IPS-NIHi7 (cell line): Measurements from ENCODE around the gene PTGR1.
"Not testable (repeated sequence)": the region's sequence is repeated elsewhere in the genome, so short reads cannot be mapped to it uniquely, and the experiment has no call there.

ENCODE experiments used
- DNase-seq: peaks from one replicate; pipeline ENCODE4 v3.0.0; 2012; ENCODE audit warnings: mixed read lengths; ENCODE audit errors: extremely low spot score

Gene PTGR1

GRCh38 chr9:111613436-111614040 is 14.1 kb upstream of the PTGR1 start:
- DNase-seq, result no peak

GRCh38 chr9:111610845-111611244 is 11.4 kb upstream of the PTGR1 start:
- no peak for DNase-seq

- no peak for DNase-seq
These were observed 10.7 kb upstream of the PTGR1 start for GRCh38 chr9:111610149-111610548.

- DNase-seq, result no peak
These were observed 5.7 kb upstream of the PTGR1 start for GRCh38 chr9:111605041-111605559.

- DNase-seq, result no peak
These were observed 4.7 kb upstream of the PTGR1 start for GRCh38 chr9:111604054-111604615.

- no peak for DNase-seq
These were observed 3.6 kb upstream of the PTGR1 start for GRCh38 chr9:111603041-111603440.

GRCh38 chr9:111601237-111602018 is 2.0 kb upstream of the PTGR1 start:
- no peak for DNase-seq

- DNase-seq, result peak; percentile 25
These were observed 502 bp upstream of the PTGR1 start for GRCh38 chr9:111599955-111600343.

GRCh38 chr9:111598733-111599091 is 735 bp downstream of the PTGR1 start:
- no peak for DNase-seq

GRCh38 chr9:111597852-111598732 is 1.4 kb downstream of the PTGR1 start:
- DNase-seq, result peak; percentile 78

- DNase-seq, result no peak
These were observed 10.6 kb downstream of the PTGR1 start for GRCh38 chr9:111588846-111589245.

- no peak for DNase-seq
These were observed 13.1 kb downstream of the PTGR1 start for GRCh38 chr9:111586378-111586777.

GRCh38 chr9:111582888-111583287 is 16.6 kb downstream of the PTGR1 start:
- no peak for DNase-seq

GRCh38 chr9:111572950-111573604 is 26.4 kb downstream of the PTGR1 start:
- no peak for DNase-seq

- DNase-seq, result not testable (repeated sequence)
These were observed 31.3 kb downstream of the PTGR1 start for GRCh38 chr9:111568127-111568526.

GRCh38 chr9:111566234-111566633 is 33.2 kb downstream of the PTGR1 start:
- DNase-seq, result no peak

GRCh38 chr9:111561165-111561719 is 38.2 kb downstream of the PTGR1 start:
- DNase-seq, result no peak

- no peak for DNase-seq
These were observed 40.3 kb downstream of the PTGR1 start for GRCh38 chr9:111559000-111559610.

- DNase-seq, result not testable (repeated sequence)
These were observed 44.0 kb downstream of the PTGR1 start for GRCh38 chr9:111555425-111555824.

GRCh38 chr9:111548623-111549022 is 50.8 kb downstream of the PTGR1 start:
- no peak for DNase-seq
